GM20000 (cell line): ENCODE results near the gene NUDT1.
A peak's percentile ranks its signal among the peaks of the same experiment; 100 is the strongest.

Experiments used
- DNase-seq: peaks from one replicate; pipeline ENCODE4 v3.0.0; 2012; ENCODE audit warnings: low spot score
- TF ChIP-seq, protein P1 (sequence below): IDR thresholded peaks from 2 replicates; pipeline ENCODE4 v1.5.1; 2012; ENCODE audit warnings: mild to moderate bottlenecking, control low read depth; ENCODE audit errors: extremely low read depth, missing control alignments

NUDT1 gene

DNA sequence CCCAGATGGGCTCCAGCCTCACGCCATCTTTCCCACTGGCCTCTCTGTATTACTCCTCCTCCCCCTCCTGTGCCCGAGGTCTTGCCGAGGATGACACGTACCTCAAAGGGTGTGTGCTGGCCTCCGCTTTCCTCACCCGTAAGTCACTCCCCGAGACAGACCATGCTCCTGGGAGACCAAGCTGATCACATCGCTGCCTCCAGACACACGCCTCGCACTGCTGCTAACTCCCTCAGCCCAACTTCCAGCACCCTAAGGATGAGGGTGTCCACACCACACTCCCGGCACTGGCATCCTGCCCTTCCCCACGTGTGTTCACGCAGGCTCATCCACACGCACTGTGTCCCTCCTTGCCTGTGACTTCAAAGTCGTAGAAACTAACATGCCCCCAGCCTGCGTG is 33.3 kb upstream of the NUDT1 start:
- no peak for DNase-seq
- TF ChIP-seq, protein P1, sequence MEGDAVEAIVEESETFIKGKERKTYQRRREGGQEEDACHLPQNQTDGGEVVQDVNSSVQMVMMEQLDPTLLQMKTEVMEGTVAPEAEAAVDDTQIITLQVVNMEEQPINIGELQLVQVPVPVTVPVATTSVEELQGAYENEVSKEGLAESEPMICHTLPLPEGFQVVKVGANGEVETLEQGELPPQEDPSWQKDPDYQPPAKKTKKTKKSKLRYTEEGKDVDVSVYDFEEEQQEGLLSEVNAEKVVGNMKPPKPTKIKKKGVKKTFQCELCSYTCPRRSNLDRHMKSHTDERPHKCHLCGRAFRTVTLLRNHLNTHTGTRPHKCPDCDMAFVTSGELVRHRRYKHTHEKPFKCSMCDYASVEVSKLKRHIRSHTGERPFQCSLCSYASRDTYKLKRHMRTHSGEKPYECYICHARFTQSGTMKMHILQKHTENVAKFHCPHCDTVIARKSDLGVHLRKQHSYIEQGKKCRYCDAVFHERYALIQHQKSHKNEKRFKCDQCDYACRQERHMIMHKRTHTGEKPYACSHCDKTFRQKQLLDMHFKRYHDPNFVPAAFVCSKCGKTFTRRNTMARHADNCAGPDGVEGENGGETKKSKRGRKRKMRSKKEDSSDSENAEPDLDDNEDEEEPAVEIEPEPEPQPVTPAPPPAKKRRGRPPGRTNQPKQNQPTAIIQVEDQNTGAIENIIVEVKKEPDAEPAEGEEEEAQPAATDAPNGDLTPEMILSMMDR, result no peak

DNA sequence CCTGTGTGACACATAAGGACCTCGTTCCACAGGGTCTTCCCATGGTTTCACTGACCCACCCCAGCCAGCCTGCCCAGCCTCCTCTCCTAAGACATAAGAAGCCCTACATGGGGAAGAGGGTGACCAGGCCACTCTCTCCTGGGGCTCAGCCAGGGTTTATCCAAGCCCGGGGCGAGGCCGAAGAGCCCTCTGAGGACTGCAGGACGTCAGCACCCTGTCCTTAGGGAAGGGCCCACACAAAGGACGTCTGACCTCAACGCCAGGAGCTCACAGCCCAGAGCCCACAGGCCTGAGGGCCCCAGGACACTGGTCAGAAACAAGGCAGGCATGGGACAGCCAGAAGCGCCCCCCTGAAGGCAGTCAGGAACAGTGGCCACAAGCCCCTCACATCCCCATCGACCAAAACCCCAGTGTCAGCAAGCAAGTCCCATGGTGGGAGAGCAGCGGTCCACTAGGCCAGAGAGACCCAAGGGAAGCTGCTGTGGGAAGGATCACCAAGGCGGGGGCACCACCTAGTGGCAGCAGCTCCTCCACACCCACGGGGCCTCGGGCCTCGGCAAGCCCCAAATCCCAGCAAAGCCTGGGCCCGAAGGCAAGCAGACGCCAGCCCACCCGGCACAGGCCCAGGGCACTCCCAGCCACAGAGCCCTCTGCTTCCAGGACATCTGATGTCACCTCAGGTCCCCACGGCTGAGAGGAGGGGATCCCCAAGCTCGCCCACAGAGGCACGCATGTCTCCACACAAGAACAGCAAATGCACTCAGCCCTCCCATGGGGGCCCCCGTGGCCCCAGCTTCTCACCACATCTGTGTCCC is 32.7 kb upstream of the NUDT1 start:
- TF ChIP-seq, protein P1, result peak; percentile 85
- peak; percentile 86 for DNase-seq

DNA sequence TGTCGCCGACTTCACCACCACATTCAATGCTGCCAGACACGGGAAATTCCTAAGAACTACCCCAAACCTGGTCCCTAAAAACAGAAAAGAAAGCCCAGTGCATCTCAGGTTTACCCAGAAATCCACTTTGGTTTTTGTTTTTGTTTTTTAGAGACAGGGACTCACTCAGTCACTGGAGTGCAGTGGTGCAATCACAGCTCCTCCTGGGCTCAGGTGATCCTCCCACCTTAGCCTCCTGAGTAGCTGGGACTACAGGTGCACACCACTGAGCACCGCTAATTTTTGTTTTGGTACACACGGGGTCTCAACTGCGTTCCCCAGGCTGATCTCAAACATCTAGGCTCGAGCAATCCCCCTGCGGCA is 32.1 kb upstream of the NUDT1 start:
- TF ChIP-seq, protein P1, result no peak

DNA sequence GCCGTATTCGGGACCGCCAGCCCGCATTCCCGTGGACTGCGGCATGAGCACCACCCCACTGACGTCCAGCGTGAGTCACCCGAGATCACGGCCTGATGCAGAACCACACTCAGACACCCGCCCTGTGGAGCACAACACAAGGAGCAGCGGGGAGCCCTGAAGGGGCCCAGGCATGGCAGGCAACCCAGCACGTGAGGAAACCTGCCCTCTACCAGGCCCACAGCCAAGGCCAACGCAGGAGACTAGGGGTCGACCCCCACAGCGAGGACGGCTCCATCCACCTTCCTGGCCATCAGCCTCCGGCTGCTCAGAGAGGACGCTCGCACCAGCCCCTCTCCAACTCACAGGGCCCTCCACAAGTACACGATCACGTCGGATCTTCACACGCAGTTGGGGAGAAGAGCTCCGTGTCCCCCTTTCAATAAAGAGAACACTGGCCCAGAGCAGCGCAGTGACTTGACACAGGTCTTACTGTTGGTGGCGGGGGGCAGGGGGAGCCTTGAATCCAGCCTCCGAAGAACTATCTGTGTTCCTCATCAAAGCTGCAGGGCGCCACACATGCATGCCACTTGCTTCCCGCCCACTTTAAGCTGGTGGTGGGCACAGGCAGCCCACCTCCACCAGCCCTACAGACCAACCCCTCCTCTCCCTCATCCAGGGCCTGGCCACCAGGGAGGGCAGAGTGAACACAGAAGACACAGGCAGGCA is 31.3 kb upstream of the NUDT1 start:
- no peak for DNase-seq

More for the DNA sequence above, 32.1 kb upstream of the NUDT1 start:
- no peak for DNase-seq

DNA sequence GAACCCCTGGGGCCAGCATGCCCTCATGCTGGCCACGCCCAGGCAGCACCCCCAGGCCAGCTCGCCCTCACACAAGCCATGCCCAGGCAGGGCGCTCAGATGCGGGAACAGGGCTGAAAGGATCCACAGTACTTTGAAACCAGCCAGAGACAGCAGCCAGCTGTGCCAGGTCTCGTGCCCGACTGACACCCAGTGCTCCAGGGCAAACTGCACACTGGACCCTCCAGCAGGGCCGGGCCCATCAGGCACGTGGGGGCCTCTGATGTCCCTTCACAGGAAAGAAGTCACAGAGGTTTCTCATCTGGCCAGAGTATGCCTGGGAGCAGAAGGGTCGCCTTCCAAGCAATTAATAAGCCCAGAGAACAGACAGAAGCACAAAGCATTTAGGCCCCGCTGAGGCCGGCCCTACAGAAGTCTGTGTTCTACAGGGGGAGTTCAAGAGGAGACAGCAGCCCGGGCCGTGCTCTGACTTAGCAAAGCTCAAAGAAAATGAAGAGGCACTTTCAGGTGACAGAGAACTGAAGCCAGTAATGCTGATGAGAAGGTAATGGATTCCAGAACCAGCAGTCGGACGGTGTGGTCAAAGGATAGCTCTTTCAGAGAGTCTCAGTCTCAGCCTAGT is 30.7 kb upstream of the NUDT1 start:
- TF ChIP-seq, protein P1, result no peak
- DNase-seq, result no peak

More for the DNA sequence above, 31.3 kb upstream of the NUDT1 start:
- TF ChIP-seq, protein P1, result no peak

DNA sequence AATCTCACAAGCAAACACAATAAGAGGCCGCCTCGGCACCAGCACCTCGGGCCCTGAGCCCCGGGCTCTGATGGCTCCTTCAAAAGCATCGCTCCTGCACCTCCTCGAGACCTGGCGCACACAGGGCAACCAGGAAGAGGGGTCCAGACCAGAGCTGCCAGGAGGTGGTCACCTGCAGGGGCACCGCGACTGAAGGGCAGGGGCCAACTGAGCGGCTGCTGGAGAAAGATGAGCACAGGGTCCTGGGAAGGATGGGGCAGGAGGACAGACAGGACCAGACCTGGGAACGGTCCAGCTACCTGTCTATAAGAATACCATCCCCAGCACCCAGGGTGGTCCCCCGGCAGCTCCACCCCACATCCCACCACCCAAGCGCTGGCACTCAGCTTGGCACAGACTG is 30.1 kb upstream of the NUDT1 start:
- DNase-seq, result no peak
- TF ChIP-seq, protein P1, result no peak

DNA sequence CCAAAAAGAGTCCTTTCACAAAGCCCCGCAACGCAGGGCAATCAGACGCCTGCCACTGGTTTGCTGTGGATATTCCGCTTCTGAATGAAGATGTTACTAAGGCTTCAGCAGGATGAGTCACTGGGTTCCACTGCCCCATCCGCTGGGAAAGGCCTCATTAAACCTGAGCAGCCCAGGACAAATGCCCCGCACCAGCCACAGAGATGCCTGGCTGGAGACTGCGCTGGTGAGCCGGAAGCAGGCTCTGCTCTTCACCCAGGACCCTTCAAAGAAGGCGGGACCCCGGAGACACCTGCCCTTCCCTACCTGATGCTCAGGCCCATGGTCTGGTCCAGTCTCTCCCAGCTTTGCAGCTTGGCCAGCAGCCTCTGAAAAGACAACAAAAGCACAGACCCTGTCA is 29.1 kb upstream of the NUDT1 start:
- TF ChIP-seq, protein P1, result no peak
- no peak for DNase-seq
